ENCODE results near the gene OR10AD1.

DNA sequence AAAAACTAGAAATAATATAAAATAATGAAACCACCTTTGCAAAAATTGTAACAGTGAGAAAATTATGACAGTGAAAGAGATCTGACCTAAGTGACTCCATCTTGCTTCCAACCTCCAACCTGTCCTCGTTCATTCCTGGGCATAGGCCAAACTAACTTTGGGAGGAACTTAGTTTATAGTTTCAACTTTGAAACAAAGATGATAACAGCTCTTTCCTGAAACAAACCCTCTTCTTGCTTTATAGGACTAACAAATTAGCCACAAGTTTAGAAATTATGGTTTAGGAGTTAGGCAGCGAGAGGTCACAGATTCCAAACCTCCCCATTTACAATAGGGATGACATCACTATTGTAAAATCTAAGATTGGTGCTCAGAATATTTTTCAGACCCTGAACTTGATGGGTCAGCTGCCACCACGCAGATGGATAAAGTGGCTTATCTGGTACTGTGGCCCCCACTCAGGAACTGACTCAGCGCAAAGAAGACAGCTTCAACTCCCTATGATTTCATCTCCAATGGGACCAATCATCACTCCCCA, 32.8 kb upstream of the OR10AD1 start:
- no peak for TF ChIP-seq EZH2 (optimal IDR thresholded peaks at IDR 0.05; ENCODE audit: low read depth, low read length)
- TF ChIP-seq, protein P1, sequence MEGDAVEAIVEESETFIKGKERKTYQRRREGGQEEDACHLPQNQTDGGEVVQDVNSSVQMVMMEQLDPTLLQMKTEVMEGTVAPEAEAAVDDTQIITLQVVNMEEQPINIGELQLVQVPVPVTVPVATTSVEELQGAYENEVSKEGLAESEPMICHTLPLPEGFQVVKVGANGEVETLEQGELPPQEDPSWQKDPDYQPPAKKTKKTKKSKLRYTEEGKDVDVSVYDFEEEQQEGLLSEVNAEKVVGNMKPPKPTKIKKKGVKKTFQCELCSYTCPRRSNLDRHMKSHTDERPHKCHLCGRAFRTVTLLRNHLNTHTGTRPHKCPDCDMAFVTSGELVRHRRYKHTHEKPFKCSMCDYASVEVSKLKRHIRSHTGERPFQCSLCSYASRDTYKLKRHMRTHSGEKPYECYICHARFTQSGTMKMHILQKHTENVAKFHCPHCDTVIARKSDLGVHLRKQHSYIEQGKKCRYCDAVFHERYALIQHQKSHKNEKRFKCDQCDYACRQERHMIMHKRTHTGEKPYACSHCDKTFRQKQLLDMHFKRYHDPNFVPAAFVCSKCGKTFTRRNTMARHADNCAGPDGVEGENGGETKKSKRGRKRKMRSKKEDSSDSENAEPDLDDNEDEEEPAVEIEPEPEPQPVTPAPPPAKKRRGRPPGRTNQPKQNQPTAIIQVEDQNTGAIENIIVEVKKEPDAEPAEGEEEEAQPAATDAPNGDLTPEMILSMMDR (IDR thresholded peaks at IDR 0.05; ENCODE audit: low read length), result no peak

Data from MM.1S (cell line).